Astrocyte (in vitro differentiated cells and primary cell): ENCODE results near the gene MMP21.

Experiments used
- CTCF ChIP-seq: IDR thresholded peaks from 2 replicates; pipeline ENCODE4 v1.5.1; 2011; ENCODE audit warnings: low read depth, mild to moderate bottlenecking, inconsistent platforms, low read length, moderate library complexity; ENCODE audit not compliant: insufficient read depth
- EZH2 ChIP-seq: IDR thresholded peaks from 2 replicates; pipeline ENCODE4 v1.6.1; 2012; ENCODE audit warnings: mild to moderate bottlenecking, low read length, inconsistent platforms; ENCODE audit not compliant: insufficient read depth

GRCh38 chr10:125816548-125816947 is 40.9 kb upstream of the MMP21 start:
- TF ChIP-seq CTCF = no peak
- TF ChIP-seq EZH2 = no peak
